Measurements from ENCODE around the gene EIF4G2. TPM values are rescaled to one million over a fixed set of nuclear protein-coding genes. Genes with fewer than 3 reads are reported as not detected.

Gene EIF4G2
- total RNA-seq, 1 donor from 2014 or later = 769 TPM

DNA sequence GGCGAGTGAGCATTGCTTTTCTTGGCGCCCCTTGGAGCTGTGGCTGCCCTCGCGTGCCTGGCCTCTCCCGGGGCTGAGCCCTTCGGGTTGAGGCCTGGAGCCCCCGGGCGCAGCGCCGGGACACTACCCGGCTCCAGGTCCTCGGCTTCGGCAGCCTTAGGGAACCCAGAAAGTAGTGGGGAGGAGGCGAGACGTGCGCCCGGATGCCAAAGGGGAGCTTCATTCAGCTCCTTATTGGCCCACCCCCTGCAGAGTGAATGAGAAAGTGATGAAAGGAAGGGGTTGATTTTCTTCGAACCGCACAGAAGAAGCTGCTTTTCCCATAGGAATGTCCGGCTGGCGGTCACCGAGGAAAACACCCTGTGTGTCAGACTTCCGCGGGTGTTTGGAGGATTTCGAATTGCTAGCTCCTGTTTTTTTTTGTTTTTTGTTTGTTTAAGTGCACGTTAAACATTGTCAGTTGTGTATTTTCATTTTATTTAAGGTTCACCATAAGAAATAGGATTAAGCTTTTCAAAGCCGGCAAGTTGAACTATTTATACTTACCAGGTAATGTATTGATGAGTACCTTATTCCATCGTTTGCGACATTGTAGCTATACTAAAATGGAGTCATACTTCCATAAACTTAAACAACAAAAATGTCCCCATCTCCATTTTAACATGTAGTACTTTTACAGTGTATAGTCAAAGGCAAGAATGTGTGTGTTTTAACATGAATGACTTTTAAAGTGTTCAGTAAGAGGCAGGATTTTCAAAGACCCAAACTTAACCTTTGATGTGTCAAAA lies 841 bp upstream of the EIF4G2 start:
- ChIA-PET POLR2A (interaction anchor here (0.7 to 11.3 kb wide), 48 partner anchors 8 to 1845 kb away, joined by 3 to 470 read pairs (median 7); partner anchors contain the start of genes AMPD3, CTR9, RNF141 and TMEM9B), CTCF (interaction anchor here (0.8 to 2.8 kb wide), 13 partner anchors 11 to 502 kb away, joined by 3 to 22 read pairs (median 3); partner anchors contain the start of genes CTR9 and ZBED5)
- TF ChIP-seq, protein P1, sequence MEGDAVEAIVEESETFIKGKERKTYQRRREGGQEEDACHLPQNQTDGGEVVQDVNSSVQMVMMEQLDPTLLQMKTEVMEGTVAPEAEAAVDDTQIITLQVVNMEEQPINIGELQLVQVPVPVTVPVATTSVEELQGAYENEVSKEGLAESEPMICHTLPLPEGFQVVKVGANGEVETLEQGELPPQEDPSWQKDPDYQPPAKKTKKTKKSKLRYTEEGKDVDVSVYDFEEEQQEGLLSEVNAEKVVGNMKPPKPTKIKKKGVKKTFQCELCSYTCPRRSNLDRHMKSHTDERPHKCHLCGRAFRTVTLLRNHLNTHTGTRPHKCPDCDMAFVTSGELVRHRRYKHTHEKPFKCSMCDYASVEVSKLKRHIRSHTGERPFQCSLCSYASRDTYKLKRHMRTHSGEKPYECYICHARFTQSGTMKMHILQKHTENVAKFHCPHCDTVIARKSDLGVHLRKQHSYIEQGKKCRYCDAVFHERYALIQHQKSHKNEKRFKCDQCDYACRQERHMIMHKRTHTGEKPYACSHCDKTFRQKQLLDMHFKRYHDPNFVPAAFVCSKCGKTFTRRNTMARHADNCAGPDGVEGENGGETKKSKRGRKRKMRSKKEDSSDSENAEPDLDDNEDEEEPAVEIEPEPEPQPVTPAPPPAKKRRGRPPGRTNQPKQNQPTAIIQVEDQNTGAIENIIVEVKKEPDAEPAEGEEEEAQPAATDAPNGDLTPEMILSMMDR (IDR thresholded peaks at IDR 0.05) = no peak
- Mint-ChIP-seq H3K4me3 (peak overlapping the region; percentile 97), H3K9me3 (no peaks in the 10 kb centered on the region), H3K4me1 (peaks cover 38% of the 10 kb centered on the region), H3K27me3 (no peaks in the 10 kb centered on the region), H3K27ac (peak overlapping the region; percentile 99), H3K36me3 (ENCODE audit: low read depth) (peaks cover 40% of the 10 kb centered on the region)
- intact Hi-C loops (cut with micrococcal nuclease) = loop anchor here (1.0 kb wide), 1 partner anchor 16 kb away; no protein-coding TSS in a partner anchor
- DNase-seq (no peak), ATAC-seq (ENCODE audit: low read depth) (peak; percentile 9)

DNA sequence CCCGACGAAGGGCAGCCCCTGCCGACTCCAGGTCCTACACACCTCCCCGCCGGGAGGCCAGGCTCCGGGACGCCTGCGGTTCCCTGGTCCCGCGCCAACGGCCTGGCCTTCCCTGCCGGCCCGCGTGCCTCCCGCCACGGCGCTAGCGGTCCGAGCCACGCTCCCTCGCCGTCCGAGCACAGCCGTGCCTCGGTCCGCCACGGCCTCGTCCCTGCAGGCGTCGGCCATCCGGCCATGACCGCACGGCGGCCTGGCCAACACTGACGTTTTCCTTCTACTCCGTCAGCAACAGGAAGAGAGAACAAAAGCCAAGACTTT lies 532 bp downstream of the EIF4G2 start:
- ChIA-PET POLR2A (interaction anchor here (0.6 to 11.3 kb wide), 38 partner anchors 10 to 1844 kb away, joined by 3 to 470 read pairs (median 10); partner anchors contain the start of genes AMPD3, CTR9, RNF141 and TMEM9B), CTCF (interaction anchor here (0.9 to 2.8 kb wide), 5 partner anchors 15 to 220 kb away, joined by 3 to 22 read pairs (median 4); no protein-coding TSS in a partner anchor)
- intact Hi-C loops (cut with micrococcal nuclease) = loop anchor here (1.0 kb wide), 1 partner anchor 50 kb away; the partner anchor contains the start of gene ZBED5
- H3K27ac Mint-ChIP-seq = peak overlapping the region; percentile 99
- peaks cover 46% of the 10 kb centered on the region for H3K4me1 Mint-ChIP-seq
- H3K9me3 Mint-ChIP-seq = no peaks in the 10 kb centered on the region
- H3K36me3 Mint-ChIP-seq (ENCODE audit: low read depth) = peaks cover 54% of the 10 kb centered on the region
- peak overlapping the region; percentile 97 for H3K4me3 Mint-ChIP-seq
- ATAC-seq (ENCODE audit: low read depth) (peak; percentile 2), DNase-seq (no peak)
- TF ChIP-seq, protein P1 (IDR thresholded peaks at IDR 0.05) = no peak
- no peaks in the 10 kb centered on the region for H3K27me3 Mint-ChIP-seq

DNA sequence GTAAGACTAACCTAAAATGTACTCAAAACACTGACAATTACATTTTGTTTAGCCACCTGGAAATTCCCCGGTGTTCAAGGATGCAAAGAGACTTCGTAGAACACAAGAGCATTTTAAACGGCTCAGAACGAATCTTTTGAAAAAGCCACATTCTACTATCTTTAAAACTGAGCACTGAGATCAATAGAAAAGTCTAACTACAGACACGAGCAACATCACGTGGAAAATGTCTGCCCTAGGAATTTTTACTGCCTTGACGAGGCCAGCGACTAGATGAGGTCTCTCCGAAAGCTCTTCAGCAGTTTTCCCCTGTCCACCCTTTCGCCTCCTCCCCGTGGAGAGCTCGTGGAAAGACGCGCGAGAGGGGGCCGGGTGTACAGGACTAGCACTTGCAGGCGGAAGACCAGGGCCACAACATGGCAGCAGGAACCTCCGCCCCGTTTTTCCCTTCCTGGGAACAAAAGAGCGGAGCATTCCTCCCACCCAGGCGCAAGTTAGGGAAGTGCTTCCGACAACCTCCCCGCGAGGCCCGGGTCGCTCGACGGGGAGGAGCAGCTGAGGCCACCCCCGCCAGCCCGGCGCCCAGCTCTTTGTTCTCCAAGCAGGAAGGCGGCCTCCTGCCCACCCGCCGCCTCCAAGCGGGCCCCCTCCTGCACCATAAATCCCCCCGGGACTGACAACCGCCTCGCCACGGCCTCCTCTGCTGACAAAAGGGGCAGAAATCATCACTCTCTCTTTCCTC lies 1.1 kb downstream of the EIF4G2 start:
- ChIA-PET POLR2A (interaction anchor here (0.6 to 11.3 kb wide), 21 partner anchors 10 to 1347 kb away, joined by 3 to 470 read pairs (median 17); partner anchors contain the start of genes CTR9, ZBED5 and ZNF143), CTCF (interaction anchor here (0.9 to 2.8 kb wide), 3 partner anchors 14 to 221 kb away, joined by 3 to 22 read pairs (median 5); no protein-coding TSS in a partner anchor)
- H3K4me3 Mint-ChIP-seq = peak overlapping the region; percentile 97
- H3K27ac Mint-ChIP-seq = peak overlapping the region; percentile 99
- peaks cover 58% of the 10 kb centered on the region for H3K36me3 Mint-ChIP-seq (ENCODE audit: low read depth)
- ATAC-seq (ENCODE audit: low read depth) = peak; percentile 0
- no peaks in the 10 kb centered on the region for H3K27me3 Mint-ChIP-seq
- intact Hi-C loops (cut with micrococcal nuclease) = loop anchor here (1.0 kb wide), 2 partner anchors 10 to 51 kb away; partner anchors contain the start of gene ZBED5
- DNase-seq = peak; percentile 54
- TF ChIP-seq, protein P1 (IDR thresholded peaks at IDR 0.05) = no peak
- H3K4me1 Mint-ChIP-seq = peaks cover 46% of the 10 kb centered on the region
- H3K9me3 Mint-ChIP-seq = no peaks in the 10 kb centered on the region

DNA sequence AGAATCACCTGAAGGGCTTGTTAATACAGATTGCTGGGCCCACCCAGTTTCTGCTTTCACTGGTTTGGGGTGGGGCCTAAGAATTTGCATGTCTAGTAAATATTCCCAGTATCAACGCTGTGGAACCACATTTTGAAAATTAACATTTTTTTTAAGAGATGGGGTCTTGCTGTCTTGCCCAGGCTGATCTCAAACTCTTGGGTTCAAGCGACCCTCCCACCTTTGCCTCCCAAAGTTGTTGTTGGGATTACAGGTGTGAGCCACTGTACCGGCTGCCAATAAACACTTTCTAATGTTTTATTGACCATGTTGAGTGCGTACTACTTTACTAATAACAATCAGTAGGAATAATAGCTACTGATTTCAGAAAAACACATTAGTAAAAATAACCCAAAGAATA lies 2.5 kb downstream of the EIF4G2 start:
- CTCF ChIA-PET = no interaction called here

More for the DNA sequence above, 2.5 kb downstream of the EIF4G2 start:
- ATAC-seq (ENCODE audit: low read depth) = no peak
- Mint-ChIP-seq H3K4me1 (peaks cover 51% of the 10 kb centered on the region), H3K27ac (peak overlapping the region; percentile 99), H3K36me3 (ENCODE audit: low read depth) (peaks cover 72% of the 10 kb centered on the region), H3K27me3 (no peaks in the 10 kb centered on the region), H3K9me3 (no peaks in the 10 kb centered on the region), H3K4me3 (peak overlapping the region; percentile 97)
- TF ChIP-seq, protein P1 (IDR thresholded peaks at IDR 0.05) = no peak
- POLR2A ChIA-PET = interaction anchor here (1.4 to 11.3 kb wide), 2 partner anchors 19 to 47 kb away, joined by 3 to 470 read pairs; partner anchors contain the start of gene ZBED5
- no peak for DNase-seq
- intact Hi-C loops (cut with micrococcal nuclease) = no loop called here
